K562 (cell line): Measurements from ENCODE around the gene ELFN2. TPM values are rescaled to one million over a fixed set of nuclear protein-coding genes. Genes with fewer than 3 reads are reported as not detected.

Experiments used
- ADNP ChIP-seq: fragments of 200-800 bp; sonication (Bioruptor generic); IDR thresholded peaks from 2 replicates; pipeline ENCODE4 v1.6.1; 2016; ENCODE audit warnings: missing genetic modification characterization, missing compliant biosample characterization
- ATF4 ChIP-seq: fragments of 450-650 bp; formaldehyde crosslinking; IDR thresholded peaks from 2 replicates; pipeline ENCODE4 v1.4.0; 2022; ENCODE audit warnings: mild to moderate bottlenecking, moderate library complexity
- KDM5B ChIP-seq: fragments of 200-600 bp; sonication (generic); IDR thresholded peaks from 2 replicates; pipeline ENCODE4 v1.6.1; 2012; ENCODE audit warnings: low read depth, mild to moderate bottlenecking, moderate library complexity, low read length, control low read depth, inconsistent platforms; ENCODE audit not compliant: insufficient replicate concordance
- LARP7 ChIP-seq: fragments of 450-650 bp; IDR thresholded peaks from 2 replicates; pipeline ENCODE4 v1.6.1; 2016
- PCBP1 ChIP-seq: fragments of 200-400 bp; formaldehyde crosslinking; IDR thresholded peaks from 2 replicates; pipeline ENCODE4 v1.6.1; 2018; ENCODE audit warnings: mild to moderate bottlenecking, low read depth, low read length; ENCODE audit not compliant: poor library complexity, severe bottlenecking
- RBM17 ChIP-seq: fragments of 200-400 bp; formaldehyde crosslinking; IDR thresholded peaks from 2 replicates; pipeline ENCODE4 v1.6.1; 2017; ENCODE audit warnings: low read depth, mild to moderate bottlenecking, low read length, borderline replicate concordance
- RREB1 ChIP-seq: fragments of 250-450 bp; sonication (Bioruptor Pico); IDR thresholded peaks from 2 replicates; pipeline ENCODE4 v1.4.0; 2020
- SRSF1 ChIP-seq: fragments of 200-400 bp; formaldehyde crosslinking; IDR thresholded peaks from 2 replicates; pipeline ENCODE4 v1.6.1; 2017; ENCODE audit warnings: mild to moderate bottlenecking, low read depth, low read length, moderate library complexity
- SUPT5H ChIP-seq: fragments of 450-650 bp; IDR thresholded peaks from 2 replicates; pipeline ENCODE4 v1.6.1; 2016
- polyA plus RNA-seq, 8 experiments: library from polyadenylated mRNA; depleted of rRNA in 4 of 8; stranded (reverse) in 5 of 8; unstranded in 3 of 8; fragments of >200 nt; fragmentation: Nextera tagmentation in 2 of 8; fragmentation: Illumina TruSeq in 1 of 8; extraction: Ambion mirVana in 2 of 8; extraction: Trizol in 1 of 8; gene quantifications; 2 replicates each; pipeline versions ENCODE4 v1.2.1 to v1.2.3, GENCODE V29; 2011 to 2014; ENCODE audit warnings: inconsistent platforms in 1 of 8, missing spikeins in 1 of 8
- total RNA-seq, 7 experiments: library from RNA; depleted of rRNA in 6 of 7; stranded (reverse); fragments of >200 nt in 6 of 7; fragmentation: Illumina TruSeq in 2 of 7; extraction: Trizol in 2 of 7; gene quantifications; 2 replicates each; pipeline versions ENCODE4 v1.2.1 to v1.2.3, GENCODE V29; 2011 to 2021; ENCODE audit warnings: low replicate concordance in 1 of 7

ELFN2 gene
- total and polyA plus RNA-seq, 9 of the 15 experiments (the other 6 are each of a cell fraction or from before 2014, with no cell fraction given) = not detected

GRCh38 chr22:37419370-37419968 lies 7.8 kb downstream of the ELFN2 start (continued):
- no peak for TF ChIP-seq RREB1 (CRISPR knock-in tag)
- no peak for TF ChIP-seq LARP7
- TF ChIP-seq RBM17 = no peak
- TF ChIP-seq ADNP (tag) = no peak
- TF ChIP-seq KDM5B = no peak
- TF ChIP-seq SRSF1 = no peak
- no peak for TF ChIP-seq SUPT5H
- no peak for TF ChIP-seq PCBP1
- no peak for TF ChIP-seq ATF4 (CRISPR knock-in tag)
- TF ChIP-seq, all 486 proteins: peak for 0
